Lower lobe of right lung (tissue), 2 donors: ENCODE data around the gene TBC1D32. TPM values are rescaled to one million over a fixed set of nuclear protein-coding genes. Genes with fewer than 3 reads are reported as not detected.
"Not testable (repeated sequence)": the region's sequence is repeated elsewhere in the genome, so short reads cannot be mapped to it uniquely, and the experiment has no call there.

Experiments used
- ATAC-seq, 2 donors: fragments of 200-7000 bp; cut with Tn5 transposase; one replicate each; pipeline ENCODE4 v1.9.1; 2020 to 2022; ENCODE audit warnings: mild to moderate bottlenecking in 2 of 2, moderate library complexity in 2 of 2
- DNase-seq: peaks from one replicate; pipeline ENCODE4 v3.0.0-alpha.2; 2020
- H3K27ac ChIP-seq: fragments of 200-600 bp; one replicate; pipeline ENCODE4 v1.8.0; 2022
- H3K27me3 ChIP-seq: fragments of 200-600 bp; one replicate; pipeline ENCODE4 v1.8.0; 2022; ENCODE audit warnings: low read depth
- H3K36me3 ChIP-seq: fragments of 200-600 bp; one replicate; pipeline ENCODE4 v1.8.0; 2022; ENCODE audit warnings: mild to moderate bottlenecking
- H3K4me1 ChIP-seq: fragments of 200-600 bp; one replicate; pipeline ENCODE4 v1.8.0; 2022
- H3K4me3 ChIP-seq: fragments of 200-600 bp; one replicate; pipeline ENCODE4 v1.8.0; 2022; ENCODE audit warnings: mild to moderate bottlenecking
- H3K9me3 ChIP-seq: fragments of 200-600 bp; one replicate; pipeline ENCODE4 v1.8.0; 2022
- intact Hi-C: fragments of 100-400 bp; cut with DNase I; formaldehyde crosslinking; loops from one replicate; pipeline ENCODE4 v1.11.0; 2022
- total RNA-seq: library from RNA; stranded (reverse); fragmentation: NEBNext Ultra II Directional; extraction: Animal tissue kit (Norgen Biotek cat#: 25700); gene quantifications from one replicate; pipeline ENCODE4 v1.2.1, GENCODE V29; 2021
- TF ChIP-seq, protein P1 (sequence below): fragments of 200-600 bp; IDR thresholded peaks from one replicate; pipeline ENCODE4 v1.8.0; 2022; ENCODE audit warnings: antibody characterized with exemption, mild to moderate bottlenecking
- donor health status: DM: no; HTN: yes; CAD: no; lungs with severe emphysema.

TBC1D32 gene
- total RNA-seq, 1 donor from 2014 or later: 5.0 TPM

DNA sequence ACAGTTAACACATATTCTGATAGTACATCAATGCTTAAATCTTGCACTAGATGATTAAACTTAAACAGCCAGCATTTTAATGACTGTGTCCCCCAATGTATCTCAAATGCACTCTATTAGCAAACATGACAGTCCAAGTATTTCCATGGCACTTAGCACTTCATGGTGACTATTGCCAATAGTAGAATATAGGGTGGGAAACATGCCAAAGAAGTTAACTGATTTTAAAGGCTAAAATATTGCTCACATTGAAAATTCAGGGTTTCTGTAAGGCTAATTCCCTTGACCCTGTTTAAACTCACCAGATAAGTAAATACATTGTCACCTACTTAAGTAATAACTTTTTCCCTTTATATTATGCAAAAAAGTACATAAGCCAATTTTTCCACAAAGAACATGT, 266.9 kb downstream of the TBC1D32 start:
- no peaks in the 10 kb centered on the region for H3K4me1 ChIP-seq
- ATAC-seq: no peak
- TF ChIP-seq, protein P1, sequence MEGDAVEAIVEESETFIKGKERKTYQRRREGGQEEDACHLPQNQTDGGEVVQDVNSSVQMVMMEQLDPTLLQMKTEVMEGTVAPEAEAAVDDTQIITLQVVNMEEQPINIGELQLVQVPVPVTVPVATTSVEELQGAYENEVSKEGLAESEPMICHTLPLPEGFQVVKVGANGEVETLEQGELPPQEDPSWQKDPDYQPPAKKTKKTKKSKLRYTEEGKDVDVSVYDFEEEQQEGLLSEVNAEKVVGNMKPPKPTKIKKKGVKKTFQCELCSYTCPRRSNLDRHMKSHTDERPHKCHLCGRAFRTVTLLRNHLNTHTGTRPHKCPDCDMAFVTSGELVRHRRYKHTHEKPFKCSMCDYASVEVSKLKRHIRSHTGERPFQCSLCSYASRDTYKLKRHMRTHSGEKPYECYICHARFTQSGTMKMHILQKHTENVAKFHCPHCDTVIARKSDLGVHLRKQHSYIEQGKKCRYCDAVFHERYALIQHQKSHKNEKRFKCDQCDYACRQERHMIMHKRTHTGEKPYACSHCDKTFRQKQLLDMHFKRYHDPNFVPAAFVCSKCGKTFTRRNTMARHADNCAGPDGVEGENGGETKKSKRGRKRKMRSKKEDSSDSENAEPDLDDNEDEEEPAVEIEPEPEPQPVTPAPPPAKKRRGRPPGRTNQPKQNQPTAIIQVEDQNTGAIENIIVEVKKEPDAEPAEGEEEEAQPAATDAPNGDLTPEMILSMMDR: no peak
- no peak overlapping the region for H3K27ac ChIP-seq
- H3K27me3 ChIP-seq: no peaks in the 10 kb centered on the region
- H3K9me3 ChIP-seq: peaks cover 3% of the 10 kb centered on the region
- H3K36me3 ChIP-seq: no peaks in the 10 kb centered on the region
- no peak overlapping the region for H3K4me3 ChIP-seq
- intact Hi-C loops: no loop called here
- no peak for DNase-seq

DNA sequence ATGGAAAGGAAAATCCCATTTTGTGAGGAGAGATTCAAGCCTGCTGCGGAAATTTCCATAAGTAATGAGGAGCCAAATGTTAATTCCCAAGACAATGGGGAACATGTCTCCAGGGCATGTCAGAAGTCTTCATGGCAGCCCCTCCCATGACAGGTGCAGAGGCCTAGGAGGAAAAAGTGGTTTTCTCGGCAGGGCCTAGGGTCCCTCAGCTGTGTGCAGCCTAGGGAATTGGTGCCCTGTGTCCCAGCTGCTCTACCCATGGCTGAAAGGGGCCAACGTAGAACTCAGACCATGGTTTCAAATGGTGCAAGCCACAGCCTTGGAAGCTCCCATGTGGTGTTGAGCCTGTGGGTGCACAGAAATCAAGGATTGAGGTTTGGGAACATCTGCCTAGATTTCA, 269.9 kb downstream of the TBC1D32 start:
- ATAC-seq: no peak
- no peak overlapping the region for H3K27ac ChIP-seq
- H3K9me3 ChIP-seq: peaks cover 3% of the 10 kb centered on the region
- TF ChIP-seq, protein P1: no peak
- intact Hi-C loops: no loop called here
- no peaks in the 10 kb centered on the region for H3K27me3 ChIP-seq
- DNase-seq: no peak
- H3K4me1 ChIP-seq: no peaks in the 10 kb centered on the region
- no peak overlapping the region for H3K4me3 ChIP-seq
- H3K36me3 ChIP-seq: no peaks in the 10 kb centered on the region

DNA sequence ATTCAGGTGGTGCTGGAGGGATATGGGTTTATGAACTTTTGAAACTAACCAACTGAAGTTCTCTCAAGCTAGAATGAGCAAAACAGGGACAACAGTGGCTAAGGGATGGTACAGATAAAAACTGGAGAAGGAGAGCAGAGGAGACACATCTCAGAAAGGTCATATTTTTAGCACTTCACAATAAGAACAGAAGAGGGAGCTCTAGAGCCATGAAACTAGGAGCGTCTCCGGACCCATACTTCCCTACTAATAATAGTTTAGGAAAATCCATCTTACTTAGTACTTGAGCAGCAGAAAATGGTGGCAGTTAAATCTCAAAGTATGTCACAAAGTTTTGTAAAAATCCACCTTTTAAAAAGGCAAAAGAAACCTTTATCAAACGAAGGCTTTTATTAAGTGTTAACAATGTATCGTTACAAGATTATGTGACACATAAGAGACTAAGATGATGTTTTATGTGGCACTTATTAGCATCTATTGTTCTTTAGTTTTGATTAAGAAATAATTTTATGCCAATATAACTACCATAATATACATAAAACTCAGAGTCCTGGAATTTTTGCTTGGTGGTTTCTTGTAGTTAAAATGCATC, 278.6 kb downstream of the TBC1D32 start:
- intact Hi-C loops: no loop called here
- Histone ChIP-seq H3K4me1 (no peaks in the 10 kb centered on the region), H3K9me3 (no peaks in the 10 kb centered on the region), H3K36me3 (no peaks in the 10 kb centered on the region), H3K4me3 (no peak overlapping the region), H3K27me3 (no peaks in the 10 kb centered on the region), H3K27ac (no peak overlapping the region)
- ATAC-seq: peak; percentile 68 to 81
- DNase-seq: no peak
- TF ChIP-seq, protein P1: peak; percentile 62

DNA sequence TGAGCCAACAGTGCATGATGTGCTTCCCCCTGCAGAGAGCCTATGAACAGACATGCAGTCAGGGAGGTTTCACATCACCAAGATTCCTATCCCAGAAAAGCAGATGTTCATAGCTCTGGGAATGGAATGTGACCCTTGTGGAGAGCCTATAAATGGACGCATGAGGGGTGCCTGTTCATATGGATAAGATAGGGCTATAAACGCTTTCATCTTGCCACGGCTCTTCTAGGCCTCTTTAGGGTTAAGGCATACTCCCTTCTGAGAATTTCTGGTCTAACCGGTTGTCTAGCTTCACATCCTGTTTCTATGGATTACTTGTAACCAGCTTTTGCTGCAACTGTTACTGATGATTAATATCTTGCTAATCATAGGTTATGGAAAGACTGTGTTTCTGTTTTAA, 285.7 kb downstream of the TBC1D32 start:
- H3K9me3 ChIP-seq, DNase-seq, H3K4me1 ChIP-seq, intact Hi-C loops, H3K36me3 ChIP-seq, H3K4me3 ChIP-seq, H3K27ac ChIP-seq, H3K27me3 ChIP-seq, ATAC-seq: not testable (repeated sequence)

DNA sequence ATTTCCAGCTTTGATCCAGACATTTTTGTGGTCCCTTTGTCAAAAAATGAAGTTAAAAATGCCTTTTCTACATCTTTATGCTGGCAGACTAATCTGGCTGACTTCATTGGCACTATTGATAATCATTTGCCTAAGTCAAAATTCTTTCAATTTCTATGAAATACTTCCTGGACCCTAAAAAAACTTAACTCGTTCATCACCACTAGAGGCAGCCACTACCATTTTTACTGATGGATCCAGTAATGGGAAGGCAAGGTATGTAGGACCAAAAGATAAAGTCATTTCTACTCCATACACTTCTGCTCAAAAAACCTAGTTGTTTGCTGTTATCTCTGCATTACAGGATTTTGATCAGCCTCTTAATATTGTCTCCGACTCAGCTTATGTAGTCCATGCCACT, 289.4 kb downstream of the TBC1D32 start:
- H3K36me3 ChIP-seq, DNase-seq, H3K27me3 ChIP-seq, H3K9me3 ChIP-seq, H3K4me3 ChIP-seq, ATAC-seq, H3K27ac ChIP-seq, intact Hi-C loops, H3K4me1 ChIP-seq: not testable (repeated sequence)

DNA sequence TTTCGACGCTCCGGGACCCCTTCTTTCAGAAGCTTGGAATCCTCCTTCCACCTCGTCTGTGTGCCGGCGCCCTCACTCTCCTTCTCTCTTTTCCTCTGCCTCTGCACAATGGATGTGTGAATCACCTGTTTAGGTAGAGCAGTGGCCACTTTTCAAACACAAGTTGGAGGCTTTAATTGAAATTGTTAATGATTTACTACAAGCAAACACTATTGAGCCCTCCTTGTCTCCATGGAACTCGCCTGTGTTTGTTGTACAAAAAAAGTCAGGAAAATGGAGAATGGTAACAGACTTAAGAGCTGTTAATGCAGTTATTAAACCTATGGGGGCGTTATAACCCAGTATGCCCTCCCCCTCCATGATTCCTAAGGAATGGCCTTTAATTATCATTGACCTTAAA, 290.6 kb downstream of the TBC1D32 start:
- H3K27ac ChIP-seq: not testable (repeated sequence)
- peak; percentile 63 to 88 for ATAC-seq

DNA sequence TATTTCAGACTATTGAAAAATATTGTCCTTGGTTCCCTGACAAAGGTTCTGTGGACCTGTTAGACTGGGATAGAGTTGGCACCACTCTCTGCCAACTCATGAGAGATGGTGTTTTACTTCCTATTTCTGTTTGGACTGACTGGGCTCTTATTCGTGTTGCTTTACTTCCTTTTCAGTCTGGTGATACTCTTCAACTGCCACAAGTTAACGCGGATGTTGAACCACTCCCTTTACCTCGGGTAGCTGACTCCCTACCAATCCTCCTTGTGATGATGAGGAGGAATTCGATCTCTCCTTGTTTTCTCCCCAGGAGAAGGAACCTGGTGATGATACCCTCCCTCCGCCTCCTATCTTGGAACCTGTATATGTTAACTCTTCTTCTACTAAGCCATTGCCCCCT, 291.1 kb downstream of the TBC1D32 start:
- DNase-seq: not testable (repeated sequence)

More for the DNA sequence above, 290.6 kb downstream of the TBC1D32 start:
- H3K4me3 ChIP-seq, H3K4me1 ChIP-seq, intact Hi-C loops, H3K9me3 ChIP-seq, DNase-seq, H3K27me3 ChIP-seq, H3K36me3 ChIP-seq: not testable (repeated sequence)

DNA sequence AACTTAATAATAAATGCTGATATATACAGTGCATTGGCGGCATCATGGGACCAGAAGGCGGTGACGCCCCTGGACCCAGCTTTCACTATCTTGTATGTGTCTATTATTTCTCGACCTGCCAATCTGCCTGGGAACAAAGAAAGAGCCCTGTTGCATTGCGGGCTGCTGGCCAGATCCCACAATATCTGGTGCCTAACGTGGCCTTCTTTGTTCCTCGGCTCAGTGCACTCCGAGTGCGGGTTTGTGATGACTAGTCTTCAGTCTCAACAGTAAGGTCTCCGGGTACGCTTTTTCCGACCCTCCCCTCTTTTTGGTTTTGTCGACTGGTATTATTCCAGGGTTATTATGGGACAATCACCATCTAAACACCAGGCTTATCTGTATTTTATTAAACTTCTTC, 291.5 kb downstream of the TBC1D32 start:
- H3K4me3 ChIP-seq: no peak overlapping the region
- no peaks in the 10 kb centered on the region for H3K27me3 ChIP-seq
- H3K27ac ChIP-seq: no peak overlapping the region
- DNase-seq: no peak
- intact Hi-C loops: no loop called here
- H3K36me3 ChIP-seq: no peaks in the 10 kb centered on the region
- no peak for ATAC-seq
- TF ChIP-seq, protein P1: no peak
- no peaks in the 10 kb centered on the region for H3K9me3 ChIP-seq
- no peaks in the 10 kb centered on the region for H3K4me1 ChIP-seq

More for the DNA sequence above, 291.1 kb downstream of the TBC1D32 start:
- H3K27me3 ChIP-seq, H3K4me1 ChIP-seq, H3K27ac ChIP-seq, H3K36me3 ChIP-seq, H3K9me3 ChIP-seq, H3K4me3 ChIP-seq, intact Hi-C loops: not testable (repeated sequence)
- peak; percentile 60 to 79 for ATAC-seq
